ELF-1 (cell line): ENCODE measurements around the gene AP3D1.
"Not testable (repeated sequence)": the region's sequence is repeated elsewhere in the genome, so short reads cannot be mapped to it uniquely, and the experiment has no call there.

Source experiments
- DNase-seq: peaks from one replicate; pipeline ENCODE4 v3.0.0-alpha.2; 2016; ENCODE audit warnings: low read depth, low spot score

The AP3D1 gene

GRCh38 chr19:2151339-2152229 lies at the start of gene AP3D1:
Gene AP3D1 (minus strand): TSS chr19:2151566. CDS start chr19:2151334, 232 bp downstream.
- peak; percentile 100 for DNase-seq

- DNase-seq, result not testable (repeated sequence)
Observed at GRCh38 chr19:2200624-2201294, 49.4 kb upstream of the AP3D1 start.

- DNase-seq, result no peak
Observed at GRCh38 chr19:2199861-2200623, 48.7 kb upstream of the AP3D1 start.

GRCh38 chr19:2199215-2199614 lies 47.8 kb upstream of the AP3D1 start:
- peak; percentile 69 for DNase-seq

GRCh38 chr19:2198317-2198716 lies 47.0 kb upstream of the AP3D1 start:
- DNase-seq, result no peak

- no peak for DNase-seq
Observed at GRCh38 chr19:2197270-2197669, 45.9 kb upstream of the AP3D1 start.

GRCh38 chr19:2195914-2196313 lies 44.5 kb upstream of the AP3D1 start:
- DNase-seq, result no peak

GRCh38 chr19:2195361-2195760 lies 44.0 kb upstream of the AP3D1 start:
- DNase-seq, result no peak

GRCh38 chr19:2194513-2195078 lies 43.2 kb upstream of the AP3D1 start:
- DNase-seq, result no peak

- no peak for DNase-seq
Observed at GRCh38 chr19:2193807-2194206, 42.4 kb upstream of the AP3D1 start.

GRCh38 chr19:2192862-2193261 lies 41.5 kb upstream of the AP3D1 start:
- DNase-seq, result no peak

GRCh38 chr19:2191456-2192310 lies 40.3 kb upstream of the AP3D1 start:
- DNase-seq, result no peak

- no peak for DNase-seq
Observed at GRCh38 chr19:2190848-2191455, 39.6 kb upstream of the AP3D1 start.

GRCh38 chr19:2189880-2190279 lies 38.5 kb upstream of the AP3D1 start:
- no peak for DNase-seq

GRCh38 chr19:2188708-2189385 lies 37.5 kb upstream of the AP3D1 start:
- no peak for DNase-seq

- DNase-seq, result no peak
Observed at GRCh38 chr19:2187159-2187558, 35.8 kb upstream of the AP3D1 start.

GRCh38 chr19:2186071-2186846 lies 34.9 kb upstream of the AP3D1 start:
- DNase-seq, result peak; percentile 93

- DNase-seq, result no peak
Observed at GRCh38 chr19:2185734-2186070, 34.3 kb upstream of the AP3D1 start.

- DNase-seq, result no peak
Observed at GRCh38 chr19:2184422-2184975, 33.1 kb upstream of the AP3D1 start.
